ENCODE results near the gene SMAD3.

DNA sequence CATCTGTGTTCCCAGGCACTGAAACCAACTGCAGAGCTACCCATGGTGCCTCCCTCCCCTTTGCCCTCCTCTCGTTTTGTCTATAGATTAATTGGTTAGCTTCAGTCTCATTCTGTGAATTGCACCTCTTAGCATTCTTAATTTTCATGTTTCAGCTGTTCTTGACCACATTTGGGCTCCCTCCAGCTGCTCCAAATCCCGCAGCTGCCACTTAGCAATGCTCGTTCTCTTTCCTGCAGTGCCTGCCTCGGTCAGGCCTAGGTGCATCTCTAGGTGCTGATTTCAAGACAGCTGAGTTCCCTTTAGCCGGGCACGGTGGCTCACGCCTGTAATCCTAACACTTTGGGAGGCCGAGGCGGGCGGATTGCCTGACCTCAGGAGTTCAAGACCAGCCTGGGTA lies 47.0 kb upstream of the SMAD3 start:
- TF ChIP-seq, protein P1, sequence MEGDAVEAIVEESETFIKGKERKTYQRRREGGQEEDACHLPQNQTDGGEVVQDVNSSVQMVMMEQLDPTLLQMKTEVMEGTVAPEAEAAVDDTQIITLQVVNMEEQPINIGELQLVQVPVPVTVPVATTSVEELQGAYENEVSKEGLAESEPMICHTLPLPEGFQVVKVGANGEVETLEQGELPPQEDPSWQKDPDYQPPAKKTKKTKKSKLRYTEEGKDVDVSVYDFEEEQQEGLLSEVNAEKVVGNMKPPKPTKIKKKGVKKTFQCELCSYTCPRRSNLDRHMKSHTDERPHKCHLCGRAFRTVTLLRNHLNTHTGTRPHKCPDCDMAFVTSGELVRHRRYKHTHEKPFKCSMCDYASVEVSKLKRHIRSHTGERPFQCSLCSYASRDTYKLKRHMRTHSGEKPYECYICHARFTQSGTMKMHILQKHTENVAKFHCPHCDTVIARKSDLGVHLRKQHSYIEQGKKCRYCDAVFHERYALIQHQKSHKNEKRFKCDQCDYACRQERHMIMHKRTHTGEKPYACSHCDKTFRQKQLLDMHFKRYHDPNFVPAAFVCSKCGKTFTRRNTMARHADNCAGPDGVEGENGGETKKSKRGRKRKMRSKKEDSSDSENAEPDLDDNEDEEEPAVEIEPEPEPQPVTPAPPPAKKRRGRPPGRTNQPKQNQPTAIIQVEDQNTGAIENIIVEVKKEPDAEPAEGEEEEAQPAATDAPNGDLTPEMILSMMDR (IDR thresholded peaks at IDR 0.05) = no peak
- no peak for TF ChIP-seq POLR2A (IDR thresholded peaks at IDR 0.05)
